Smooth muscle cell (in vitro differentiated cells): ENCODE results near the gene ECM1. TPM values are rescaled to one million over a fixed set of nuclear protein-coding genes. Genes with fewer than 3 reads are reported as not detected.

Experiments used
- DNase-seq: peaks from one replicate; lab custom pipeline; 2025; ENCODE audit not compliant: unreplicated experiment; lab: John Stamatoyannopoulos, UW
- H2AFZ ChIP-seq: fragments of 200-600 bp; sonication (generic); 2 replicates; pipeline ENCODE4 v1.6.0; 2016; ENCODE audit warnings: antibody characterized with exemption, low read depth, mild to moderate bottlenecking
- H3F3A ChIP-seq: fragments of 200-600 bp; sonication (generic); 2 replicates; pipeline ENCODE4 v1.6.0; 2017; ENCODE audit warnings: antibody characterized with exemption, low read depth
- H3K27ac ChIP-seq: fragments of 200-600 bp; sonication (generic); 2 replicates; pipeline ENCODE4 v1.5.1; 2016; ENCODE audit warnings: low read depth, mild to moderate bottlenecking
- H3K27me3 ChIP-seq: fragments of 200-600 bp; sonication (generic); 2 replicates; pipeline ENCODE4 v1.6.1; 2016; ENCODE audit warnings: low read depth, mild to moderate bottlenecking
- H3K36me3 ChIP-seq: fragments of 200-600 bp; sonication (generic); 2 replicates; pipeline ENCODE4 v1.5.1; 2016; ENCODE audit warnings: low read depth
- H3K4me1 ChIP-seq: fragments of 200-600 bp; sonication (generic); 2 replicates; pipeline ENCODE4 v1.5.1; 2016; ENCODE audit warnings: low read depth
- H3K4me2 ChIP-seq: fragments of 200-600 bp; sonication (generic); 2 replicates; pipeline ENCODE4 v1.6.0; 2016; ENCODE audit warnings: mild to moderate bottlenecking
- H3K4me3 ChIP-seq: fragments of 200-600 bp; sonication (generic); 2 replicates; pipeline ENCODE4 v1.5.1; 2016; ENCODE audit warnings: mild to moderate bottlenecking
- H3K79me2 ChIP-seq: fragments of 200-600 bp; sonication (generic); 2 replicates; pipeline ENCODE4 v1.6.0; 2016; ENCODE audit warnings: low read depth, mild to moderate bottlenecking
- H3K9ac ChIP-seq: fragments of 200-600 bp; sonication (generic); 2 replicates; pipeline ENCODE4 v1.6.0; 2016; ENCODE audit warnings: low read depth
- H3K9me3 ChIP-seq: fragments of 200-600 bp; sonication (generic); replicated peaks from 2 replicates; pipeline ENCODE4 v1.5.1; 2016; ENCODE audit warnings: low read depth
- H4K20me1 ChIP-seq: fragments of 200-600 bp; sonication (generic); 2 replicates; pipeline ENCODE4 v1.6.0; 2016; ENCODE audit warnings: low read depth
- CTCF ChIP-seq: fragments of 200-600 bp; sonication (generic); IDR thresholded peaks from 2 replicates; pipeline ENCODE4 v1.5.1; 2017; ENCODE audit warnings: borderline replicate concordance, mild to moderate bottlenecking, antibody characterized with exemption; ENCODE audit not compliant: insufficient read depth, poor library complexity, severe bottlenecking
- WGBS: methylation state at CpG from one replicate; pipeline ENCODE4 v1.1.7; 2016; ENCODE audit warnings: low lambda C conversion rate; 5-methylcytosine and 5-hydroxymethylcytosine counted together
- polyA plus RNA-seq: library from polyadenylated mRNA; unstranded; fragments of >200 nt; fragmentation: Nextera tagmentation; extraction: Ambion mirVana; gene quantifications from 2 replicates; pipeline ENCODE4 v1.2.1, GENCODE V29; 2016
- total RNA-seq: library from RNA; depleted of rRNA; stranded (reverse); fragments of >200 nt; gene quantifications from 2 replicates; pipeline ENCODE4 v1.2.3, GENCODE V29; 2014

ECM1 gene
- total and polyA plus RNA-seq, 2 experiments from 2014 or later = 19.0 to 36.1 TPM

GRCh38 chr1:150552911-150553289 lies 45.0 kb downstream of the ECM1 start:
- Histone ChIP-seq H4K20me1 (no peaks in the 10 kb centered on the region), H3K36me3 (no peaks in the 10 kb centered on the region), H3K4me3 (no peak overlapping the region), H3K4me2 (peak overlapping the region; percentile 78), H3K4me1 (peaks cover 7% of the 10 kb centered on the region), H3K27ac (peak overlapping the region; percentile 83), H3F3A (peaks cover 29% of the 10 kb centered on the region), H3K79me2 (no peaks in the 10 kb centered on the region), H3K9ac (no peak overlapping the region), H2AFZ (no peak overlapping the region), H3K9me3 (no peaks in the 10 kb centered on the region), H3K27me3 (no peaks in the 10 kb centered on the region)
- WGBS = 95% methylated on average over 10 of the region's 12 CpGs
- DNase-seq = no peak
- no peak for TF ChIP-seq CTCF

- H3K9ac ChIP-seq = no peak overlapping the region
- no peaks in the 10 kb centered on the region for H3K79me2 ChIP-seq
- WGBS = 97% methylated on average over 20 of the region's 23 CpGs
Observed at GRCh38 chr1:150553392-150554085, 45.6 kb downstream of the ECM1 start.

GRCh38 chr1:150554086-150554452 lies 46.2 kb downstream of the ECM1 start:
- no peak overlapping the region for H3K27ac ChIP-seq
- H2AFZ ChIP-seq = no peak overlapping the region
- no peak for DNase-seq
- no peaks in the 10 kb centered on the region for H3K27me3 ChIP-seq
- peaks cover 7% of the 10 kb centered on the region for H3K4me1 ChIP-seq
- H3K9ac ChIP-seq = no peak overlapping the region
- no peak overlapping the region for H3K4me2 ChIP-seq
- H4K20me1 ChIP-seq = no peaks in the 10 kb centered on the region
- 95% methylated on average over 7 of the region's 8 CpGs for WGBS
- TF ChIP-seq CTCF = no peak
- peaks cover 29% of the 10 kb centered on the region for H3F3A ChIP-seq
- no peaks in the 10 kb centered on the region for H3K9me3 ChIP-seq
- no peak overlapping the region for H3K4me3 ChIP-seq
- no peaks in the 10 kb centered on the region for H3K36me3 ChIP-seq
- H3K79me2 ChIP-seq = no peaks in the 10 kb centered on the region

More at GRCh38 chr1:150553392-150554085, 45.6 kb downstream of the ECM1 start:
- no peak for TF ChIP-seq CTCF
- Histone ChIP-seq H2AFZ (no peak overlapping the region), H3K27ac (peak overlapping the region; percentile 83), H3K9me3 (no peaks in the 10 kb centered on the region), H3K27me3 (no peaks in the 10 kb centered on the region), H4K20me1 (no peaks in the 10 kb centered on the region), H3K36me3 (no peaks in the 10 kb centered on the region), H3F3A (peaks cover 29% of the 10 kb centered on the region), H3K4me1 (peaks cover 7% of the 10 kb centered on the region), H3K4me2 (no peak overlapping the region), H3K4me3 (no peak overlapping the region)
- no peak for DNase-seq
